Liver (tissue), 9 donors: ENCODE measurements around the gene RAB9B. TPM values are rescaled to one million over a fixed set of nuclear protein-coding genes. Genes with fewer than 3 reads are reported as not detected.

Experiments used
- DNase-seq: peaks from one replicate; pipeline ENCODE4 v3.0.0-alpha.2; 2017; ENCODE audit warnings: low spot score
- H3K27ac ChIP-seq, 2 donors: one replicate each; pipeline ENCODE4 v1.7.0; 2013; ENCODE audit warnings: inconsistent platforms in 2 of 2, low read length in 2 of 2, control low read depth in 1 of 2, low read depth in 1 of 2, mild to moderate bottlenecking in 1 of 2
- H3K27me3 ChIP-seq, 4 donors: one replicate each; pipeline versions ENCODE4 v1.6.1 to v1.7.0; 2013; ENCODE audit warnings: low read length in 3 of 4, inconsistent platforms in 1 of 4, mild to moderate bottlenecking in 1 of 4, moderate library complexity in 1 of 4; ENCODE audit not compliant: control insufficient read depth in 4 of 4, insufficient read depth in 4 of 4
- H3K36me3 ChIP-seq, 4 donors: one replicate each; pipeline versions ENCODE4 v1.6.1 to v1.7.0; 2013; ENCODE audit warnings: low read length in 3 of 4, mild to moderate bottlenecking in 3 of 4, low read depth in 1 of 4, moderate library complexity in 1 of 4; ENCODE audit not compliant: control insufficient read depth in 4 of 4, insufficient read depth in 3 of 4
- H3K4me1 ChIP-seq, 4 donors: one replicate each; pipeline versions ENCODE4 v1.6.1 to v1.7.0; 2013; ENCODE audit warnings: low read length in 3 of 4, mild to moderate bottlenecking in 3 of 4, moderate library complexity in 1 of 4; ENCODE audit not compliant: control insufficient read depth in 4 of 4, insufficient read depth in 4 of 4
- H3K4me3 ChIP-seq, 3 donors: one replicate each; pipeline versions ENCODE4 v1.6.1 to v1.7.0; 2013; ENCODE audit warnings: low read length in 3 of 3, control low read depth in 1 of 3, low read depth in 1 of 3, mild to moderate bottlenecking in 1 of 3
- H3K9ac ChIP-seq, 2 donors: one replicate each; pipeline ENCODE4 v1.7.0; 2013; ENCODE audit warnings: low read length in 2 of 2, mild to moderate bottlenecking in 2 of 2, moderate library complexity in 2 of 2, control low read depth in 1 of 2, low read depth in 1 of 2
- H3K9me3 ChIP-seq, 4 donors: one replicate each; pipeline versions ENCODE4 v1.6.1 to v1.7.0; 2013; ENCODE audit warnings: low read length in 3 of 4; ENCODE audit not compliant: control insufficient read depth in 4 of 4
- EGR1 ChIP-seq, 2 donors: IDR thresholded peaks; 2 replicates each; pipeline ENCODE4 v1.6.1; 2016 to 2018; ENCODE audit warnings: antibody characterized with exemption in 2 of 2, low read depth in 2 of 2
- FOXA1 ChIP-seq: IDR thresholded peaks from 2 replicates; pipeline ENCODE4 v1.6.1; 2016; ENCODE audit warnings: antibody characterized with exemption
- FOXA2 ChIP-seq: IDR thresholded peaks from 2 replicates; pipeline ENCODE4 v1.6.1; 2016; ENCODE audit warnings: antibody characterized with exemption
- GABPA ChIP-seq, 2 donors: IDR thresholded peaks in 1 of 2; conservative IDR thresholded peaks in 1 of 2; 2 replicates each; pipeline ENCODE4 v1.6.1; 2016; ENCODE audit warnings: antibody characterized with exemption in 2 of 2, mild to moderate bottlenecking in 1 of 2, moderate library complexity in 1 of 2
- HNF4A ChIP-seq, 2 donors: conservative IDR thresholded peaks; 2 replicates each; pipeline ENCODE4 v1.6.1; 2016; ENCODE audit warnings: antibody characterized with exemption in 2 of 2, mild to moderate bottlenecking in 2 of 2
- HNF4G ChIP-seq: IDR thresholded peaks from 2 replicates; pipeline ENCODE4 v1.6.1; 2016; ENCODE audit warnings: antibody characterized with exemption
- JUND ChIP-seq, 2 donors: IDR thresholded peaks; 2 replicates each; pipeline ENCODE4 v1.6.1; 2016; ENCODE audit warnings: antibody characterized with exemption in 2 of 2
- MAX ChIP-seq: IDR thresholded peaks from 2 replicates; pipeline ENCODE4 v1.6.1; 2016; ENCODE audit warnings: antibody characterized with exemption
- NR2F2 ChIP-seq: IDR thresholded peaks from 2 replicates; pipeline ENCODE4 v1.6.1; 2016; ENCODE audit warnings: antibody characterized with exemption
- RAD21 ChIP-seq, 2 donors: IDR thresholded peaks; 2 replicates each; pipeline ENCODE4 v1.6.1; 2016; ENCODE audit warnings: antibody characterized with exemption in 2 of 2, mild to moderate bottlenecking in 2 of 2
- RXRA ChIP-seq, 2 donors: IDR thresholded peaks; 2 replicates each; pipeline ENCODE4 v1.6.1; 2017 to 2018; ENCODE audit warnings: antibody characterized with exemption in 2 of 2, mild to moderate bottlenecking in 1 of 2
- SP1 ChIP-seq: IDR thresholded peaks from 2 replicates; pipeline ENCODE4 v1.6.1; 2018; ENCODE audit warnings: antibody characterized with exemption, mild to moderate bottlenecking
- TAF1 ChIP-seq: conservative IDR thresholded peaks from 2 replicates; pipeline ENCODE4 v1.6.1; 2016; ENCODE audit warnings: antibody characterized with exemption, mild to moderate bottlenecking
- YY1 ChIP-seq: IDR thresholded peaks from 2 replicates; pipeline ENCODE4 v1.6.1; 2016; ENCODE audit warnings: antibody characterized with exemption, mild to moderate bottlenecking
- ZBTB33 ChIP-seq: IDR thresholded peaks from 2 replicates; pipeline ENCODE4 v1.6.1; 2016; ENCODE audit warnings: antibody characterized with exemption
- polyA plus RNA-seq, 2 donors: library from polyadenylated mRNA; stranded (reverse) in 1 of 2; unstranded in 1 of 2; fragments of 200-250 nt in 1 of 2; fragments of >200 nt in 1 of 2; fragmentation: Nextera tagmentation in 1 of 2; extraction: Ambion mirVana in 1 of 2; gene quantifications; one replicate each; pipeline versions ENCODE4 v1.2.1 to v1.2.3, GENCODE V29; 2013 to 2015
- total RNA-seq, 2 donors: library from RNA; depleted of rRNA; stranded (reverse); fragments of >200 nt; gene quantifications; one replicate each; pipeline ENCODE4 v1.2.3, GENCODE V29; 2014
- TF ChIP-seq, protein P1 (sequence below): fragments of 150-350 bp; IDR thresholded peaks from 2 replicates; pipeline ENCODE4 v1.5.1; 2017; ENCODE audit warnings: improper control_type of control experiment, low read depth, low read length; ENCODE audit not compliant: missing input control
- TF ChIP-seq, protein P2 (sequence below): IDR thresholded peaks from 2 replicates; pipeline ENCODE4 v1.6.1; 2016; ENCODE audit warnings: antibody characterized with exemption
- TF ChIP-seq, protein P3 (sequence below): IDR thresholded peaks from 2 replicates; pipeline ENCODE4 v1.6.1; 2016; ENCODE audit warnings: antibody characterized with exemption, mild to moderate bottlenecking
- donor health status: healthy.
- donor health status: healthy.
- donor health status: healthy.
- donor health status: healthy.
- donor health status: healthy.

Gene RAB9B
- total and polyA plus RNA-seq, 4 donors: 0.07 to 0.51 (median 0.23) TPM

DNA sequence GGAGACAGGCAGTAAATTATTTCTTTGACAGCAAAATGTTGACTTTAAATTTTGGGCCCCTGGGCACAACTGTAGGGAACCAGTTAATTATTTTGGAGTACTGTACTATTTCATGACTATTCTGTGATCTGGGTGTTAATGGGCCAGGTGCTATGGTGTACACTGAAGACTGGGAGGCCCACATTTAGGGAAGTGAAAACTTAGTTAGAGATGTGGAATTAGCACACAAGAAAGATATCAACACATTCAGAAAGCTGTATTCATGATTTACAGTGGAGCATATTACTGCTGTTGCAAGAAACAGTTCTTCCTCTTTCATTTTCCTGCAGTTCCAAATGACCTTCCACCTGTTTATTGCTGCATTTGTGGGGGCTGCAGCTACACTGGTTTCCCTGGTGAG, 43.1 kb downstream of the RAB9B start:
- DNase-seq: no peak
- H3K36me3 ChIP-seq: no peaks in the 10 kb centered on the region
- no peak overlapping the region for H3K4me3 ChIP-seq
- H3K9ac ChIP-seq: no peak overlapping the region
- H3K27ac ChIP-seq: no peak overlapping the region
- H3K4me1 ChIP-seq: no peaks in the 10 kb centered on the region
- TF ChIP-seq YY1 (no peak), MAX (no peak), HNF4A (conservative IDR thresholded peaks at IDR 0.05) (no peak), RAD21 (IDR thresholded peaks at IDR 0.05) (no peak), NR2F2 (no peak), FOXA2 (no peak), JUND (IDR thresholded peaks at IDR 0.05) (no peak), TAF1 (no peak), FOXA1 (no peak), ZBTB33 (no peak), RXRA (IDR thresholded peaks at IDR 0.05) (no peak), EGR1 (IDR thresholded peaks at IDR 0.05; ENCODE audit: low read depth in 2 of 2) (no peak), SP1 (no peak), HNF4G (no peak), GABPA (IDR thresholded peaks at IDR 0.05 in 1 of 2, conservative IDR thresholded peaks at IDR 0.05 in 1 of 2) (no peak)
- TF ChIP-seq, protein P1, sequence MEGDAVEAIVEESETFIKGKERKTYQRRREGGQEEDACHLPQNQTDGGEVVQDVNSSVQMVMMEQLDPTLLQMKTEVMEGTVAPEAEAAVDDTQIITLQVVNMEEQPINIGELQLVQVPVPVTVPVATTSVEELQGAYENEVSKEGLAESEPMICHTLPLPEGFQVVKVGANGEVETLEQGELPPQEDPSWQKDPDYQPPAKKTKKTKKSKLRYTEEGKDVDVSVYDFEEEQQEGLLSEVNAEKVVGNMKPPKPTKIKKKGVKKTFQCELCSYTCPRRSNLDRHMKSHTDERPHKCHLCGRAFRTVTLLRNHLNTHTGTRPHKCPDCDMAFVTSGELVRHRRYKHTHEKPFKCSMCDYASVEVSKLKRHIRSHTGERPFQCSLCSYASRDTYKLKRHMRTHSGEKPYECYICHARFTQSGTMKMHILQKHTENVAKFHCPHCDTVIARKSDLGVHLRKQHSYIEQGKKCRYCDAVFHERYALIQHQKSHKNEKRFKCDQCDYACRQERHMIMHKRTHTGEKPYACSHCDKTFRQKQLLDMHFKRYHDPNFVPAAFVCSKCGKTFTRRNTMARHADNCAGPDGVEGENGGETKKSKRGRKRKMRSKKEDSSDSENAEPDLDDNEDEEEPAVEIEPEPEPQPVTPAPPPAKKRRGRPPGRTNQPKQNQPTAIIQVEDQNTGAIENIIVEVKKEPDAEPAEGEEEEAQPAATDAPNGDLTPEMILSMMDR: no peak
- TF ChIP-seq, protein P2, sequence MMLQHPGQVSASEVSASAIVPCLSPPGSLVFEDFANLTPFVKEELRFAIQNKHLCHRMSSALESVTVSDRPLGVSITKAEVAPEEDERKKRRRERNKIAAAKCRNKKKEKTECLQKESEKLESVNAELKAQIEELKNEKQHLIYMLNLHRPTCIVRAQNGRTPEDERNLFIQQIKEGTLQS: no peak
- TF ChIP-seq, protein P3, sequence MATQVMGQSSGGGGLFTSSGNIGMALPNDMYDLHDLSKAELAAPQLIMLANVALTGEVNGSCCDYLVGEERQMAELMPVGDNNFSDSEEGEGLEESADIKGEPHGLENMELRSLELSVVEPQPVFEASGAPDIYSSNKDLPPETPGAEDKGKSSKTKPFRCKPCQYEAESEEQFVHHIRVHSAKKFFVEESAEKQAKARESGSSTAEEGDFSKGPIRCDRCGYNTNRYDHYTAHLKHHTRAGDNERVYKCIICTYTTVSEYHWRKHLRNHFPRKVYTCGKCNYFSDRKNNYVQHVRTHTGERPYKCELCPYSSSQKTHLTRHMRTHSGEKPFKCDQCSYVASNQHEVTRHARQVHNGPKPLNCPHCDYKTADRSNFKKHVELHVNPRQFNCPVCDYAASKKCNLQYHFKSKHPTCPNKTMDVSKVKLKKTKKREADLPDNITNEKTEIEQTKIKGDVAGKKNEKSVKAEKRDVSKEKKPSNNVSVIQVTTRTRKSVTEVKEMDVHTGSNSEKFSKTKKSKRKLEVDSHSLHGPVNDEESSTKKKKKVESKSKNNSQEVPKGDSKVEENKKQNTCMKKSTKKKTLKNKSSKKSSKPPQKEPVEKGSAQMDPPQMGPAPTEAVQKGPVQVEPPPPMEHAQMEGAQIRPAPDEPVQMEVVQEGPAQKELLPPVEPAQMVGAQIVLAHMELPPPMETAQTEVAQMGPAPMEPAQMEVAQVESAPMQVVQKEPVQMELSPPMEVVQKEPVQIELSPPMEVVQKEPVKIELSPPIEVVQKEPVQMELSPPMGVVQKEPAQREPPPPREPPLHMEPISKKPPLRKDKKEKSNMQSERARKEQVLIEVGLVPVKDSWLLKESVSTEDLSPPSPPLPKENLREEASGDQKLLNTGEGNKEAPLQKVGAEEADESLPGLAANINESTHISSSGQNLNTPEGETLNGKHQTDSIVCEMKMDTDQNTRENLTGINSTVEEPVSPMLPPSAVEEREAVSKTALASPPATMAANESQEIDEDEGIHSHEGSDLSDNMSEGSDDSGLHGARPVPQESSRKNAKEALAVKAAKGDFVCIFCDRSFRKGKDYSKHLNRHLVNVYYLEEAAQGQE: no peak
- H3K9me3 ChIP-seq: no peaks in the 10 kb centered on the region
- peaks cover 0 to 7% (median under 1%) of the 10 kb centered on the region in 4 donors for H3K27me3 ChIP-seq
